Colon (tissue), 2 donors: ENCODE data around the gene KLHDC8A.
"Not testable (repeated sequence)": the region's sequence is repeated elsewhere in the genome, so short reads cannot be mapped to it uniquely, and the experiment has no call there.

Experiments used
- FAIRE-seq: peaks from 2 replicates; lab custom pipeline; 2012; peaks lifted over from hg19 to GRCh38; lab: Jason Lieb, UNC
- donor health status: control.
- donor health status: control.

Gene KLHDC8A

GRCh38 chr1:205371871-205372660 is 15.3 kb upstream of the KLHDC8A start:
- FAIRE-seq: no peak

- FAIRE-seq: no peak
Measured at GRCh38 chr1:205370780-205371179, 14.1 kb upstream of the KLHDC8A start.

- FAIRE-seq: no peak
Measured at GRCh38 chr1:205369701-205370123, 13.0 kb upstream of the KLHDC8A start.

GRCh38 chr1:205368478-205368877 is 11.8 kb upstream of the KLHDC8A start:
- no peak for FAIRE-seq

- no peak for FAIRE-seq
Measured at GRCh38 chr1:205365945-205366463, 9.3 kb upstream of the KLHDC8A start.

GRCh38 chr1:205365086-205365485 is 8.4 kb upstream of the KLHDC8A start:
- FAIRE-seq: not testable (repeated sequence)

GRCh38 chr1:205360891-205361290 is 4.2 kb upstream of the KLHDC8A start:
- no peak for FAIRE-seq

GRCh38 chr1:205359771-205360565 is 3.2 kb upstream of the KLHDC8A start:
- no peak for FAIRE-seq

GRCh38 chr1:205358579-205358978 is 1.9 kb upstream of the KLHDC8A start:
- no peak for FAIRE-seq

GRCh38 chr1:205357567-205357966 is 845 bp upstream of the KLHDC8A start:
- FAIRE-seq: no peak

- FAIRE-seq: no peak
Measured at GRCh38 chr1:205355075-205355453, 1.7 kb downstream of the KLHDC8A start.

GRCh38 chr1:205354259-205355074 is 2.3 kb downstream of the KLHDC8A start:
- FAIRE-seq: no peak

GRCh38 chr1:205353612-205354011 is 3.1 kb downstream of the KLHDC8A start:
- FAIRE-seq: no peak

- no peak for FAIRE-seq
Measured at GRCh38 chr1:205353191-205353590, 3.5 kb downstream of the KLHDC8A start.

GRCh38 chr1:205351984-205352713 is 4.6 kb downstream of the KLHDC8A start:
- no peak for FAIRE-seq

GRCh38 chr1:205350691-205351141 is 6.0 kb downstream of the KLHDC8A start:
- no peak for FAIRE-seq

- no peak for FAIRE-seq
Measured at GRCh38 chr1:205350124-205350523, 6.6 kb downstream of the KLHDC8A start.

- no peak for FAIRE-seq
Measured at GRCh38 chr1:205348554-205349487, 7.9 kb downstream of the KLHDC8A start.

- FAIRE-seq: no peak
Measured at GRCh38 chr1:205346956-205347574, 9.7 kb downstream of the KLHDC8A start.

GRCh38 chr1:205345761-205346160 is 11.0 kb downstream of the KLHDC8A start:
- FAIRE-seq: no peak
